GM21529 (cell line): Measurements from ENCODE around the gene S100B.
"Not testable (repeated sequence)": the region's sequence is repeated elsewhere in the genome, so short reads cannot be mapped to it uniquely, and the experiment has no call there.

Experiments used
- ATAC-seq: cut with Tn5 transposase; IDR thresholded peaks from one replicate; pipeline ENCODE4 v1.9.1; 2021; ENCODE audit not compliant: unreplicated experiment

The S100B gene

GRCh38 chr21:46604329-46604974, 430 bp downstream of the S100B start:
- ATAC-seq: no peak

GRCh38 chr21:46603228-46603627, 1.7 kb downstream of the S100B start:
- ATAC-seq: no peak

- ATAC-seq: no peak
Observed at GRCh38 chr21:46600978-46601377, 3.9 kb downstream of the S100B start.

- no peak for ATAC-seq
Observed at GRCh38 chr21:46600305-46600704, 4.6 kb downstream of the S100B start.

GRCh38 chr21:46598581-46599572, 6.0 kb downstream of the S100B start:
- ATAC-seq: no peak

GRCh38 chr21:46597896-46598343, 7.0 kb downstream of the S100B start:
- ATAC-seq: no peak

- ATAC-seq: no peak
Observed at GRCh38 chr21:46597031-46597430, 7.9 kb downstream of the S100B start.

GRCh38 chr21:46596201-46596600, 8.7 kb downstream of the S100B start:
- no peak for ATAC-seq

GRCh38 chr21:46594276-46594675, 10.6 kb downstream of the S100B start:
- no peak for ATAC-seq

GRCh38 chr21:46585191-46585953, 19.5 kb downstream of the S100B start:
- ATAC-seq: no peak

GRCh38 chr21:46581780-46582307, 23.0 kb downstream of the S100B start:
- ATAC-seq: no peak

- not testable (repeated sequence) for ATAC-seq
Observed at GRCh38 chr21:46579394-46579793, 25.5 kb downstream of the S100B start.

GRCh38 chr21:46577786-46578185, 27.1 kb downstream of the S100B start:
- ATAC-seq: not testable (repeated sequence)

GRCh38 chr21:46572850-46573249, 32.0 kb downstream of the S100B start:
- ATAC-seq: no peak

GRCh38 chr21:46570631-46571030, 34.3 kb downstream of the S100B start:
- no peak for ATAC-seq

GRCh38 chr21:46570119-46570518, 34.8 kb downstream of the S100B start:
- ATAC-seq: no peak

- ATAC-seq: no peak
Observed at GRCh38 chr21:46569081-46569480, 35.8 kb downstream of the S100B start.

GRCh38 chr21:46568562-46568961, 36.3 kb downstream of the S100B start:
- ATAC-seq: no peak

GRCh38 chr21:46567348-46567747, 37.5 kb downstream of the S100B start:
- ATAC-seq: no peak

GRCh38 chr21:46564391-46564790, 40.5 kb downstream of the S100B start:
- no peak for ATAC-seq
